Immature natural killer cell (primary cell): ENCODE measurements around the gene TCAP. TPM values are rescaled to one million over a fixed set of nuclear protein-coding genes. Genes with fewer than 3 reads are reported as not detected.
A peak's percentile ranks its signal among the peaks of the same experiment; 100 is the strongest.

Experiments used
- DNase-seq, 3 donors: peaks; one replicate each; pipeline ENCODE4 v3.0.0; 2022; ENCODE audit warnings: mixed read lengths in 1 of 3
- H3K27ac Mint-ChIP-seq, 6 donors: one replicate each; pipeline ENCODE4 v1.8.0; 2020; ENCODE audit warnings: mixed read lengths in 6 of 6, mild to moderate bottlenecking in 5 of 6, inconsistent platforms in 4 of 6, moderate library complexity in 3 of 6
- H3K27me3 Mint-ChIP-seq, 3 donors: one replicate each; pipeline ENCODE4 v1.8.0; 2020 to 2021; ENCODE audit warnings: low read depth in 3 of 3, mild to moderate bottlenecking in 3 of 3, mixed read lengths in 3 of 3, moderate library complexity in 3 of 3, inconsistent platforms in 1 of 3
- H3K36me3 Mint-ChIP-seq, 3 donors: one replicate each; pipeline ENCODE4 v1.8.0; 2020; ENCODE audit warnings: mixed read lengths in 3 of 3, inconsistent platforms in 2 of 3, mild to moderate bottlenecking in 2 of 3
- H3K4me1 Mint-ChIP-seq, 2 donors: one replicate each; pipeline ENCODE4 v1.8.0; 2020; ENCODE audit warnings: inconsistent platforms in 2 of 2, mild to moderate bottlenecking in 2 of 2, mixed read lengths in 2 of 2, moderate library complexity in 1 of 2
- H3K4me3 Mint-ChIP-seq, 5 donors: one replicate each; pipeline ENCODE4 v1.8.0; 2020; ENCODE audit warnings: mild to moderate bottlenecking in 5 of 5, mixed read lengths in 5 of 5, inconsistent platforms in 3 of 5, moderate library complexity in 3 of 5
- H3K9me3 Mint-ChIP-seq, 6 donors: one replicate each; pipeline ENCODE4 v1.8.0; 2020; ENCODE audit warnings: mild to moderate bottlenecking in 6 of 6, mixed read lengths in 6 of 6, inconsistent platforms in 4 of 6, moderate library complexity in 3 of 6
- polyA plus RNA-seq, 3 donors: library from polyadenylated mRNA; unstranded; fragments of 300-500 nt; fragmentation: Illumina TruSeq; gene quantifications; one replicate each; pipeline ENCODE4 v1.2.3, GENCODE V29; 2021

The TCAP gene
- polyA plus RNA-seq, 3 donors from 2014 or later, result not detected

DNA sequence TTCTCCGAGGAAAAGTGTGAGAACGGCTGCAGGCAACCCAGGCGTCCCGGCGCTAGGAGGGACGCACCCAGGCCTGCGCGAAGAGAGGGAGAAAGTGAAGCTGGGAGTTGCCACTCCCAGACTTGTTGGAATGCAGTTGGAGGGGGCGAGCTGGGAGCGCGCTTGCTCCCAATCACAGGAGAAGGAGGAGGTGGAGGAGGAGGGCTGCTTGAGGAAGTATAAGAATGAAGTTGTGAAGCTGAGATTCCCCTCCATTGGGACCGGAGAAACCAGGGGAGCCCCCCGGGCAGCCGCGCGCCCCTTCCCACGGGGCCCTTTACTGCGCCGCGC, 34.6 kb downstream of the TCAP start, which contains the start of gene ERBB2:
TSS of gene ERBB2 (plus strand) at position 247 of the 330 bp plus-strand sequence. CDS start 175 bp downstream, outside the sequence.
- H3K4me1 Mint-ChIP-seq, result peaks cover 32 to 38% of the 10 kb centered on the region in 2 donors
- H3K27ac Mint-ChIP-seq, result peak within 1 kb of the TSS in 3 of 6 donors; percentile 46 to 57 (median 49)
- H3K36me3 Mint-ChIP-seq, result peaks cover 3 to 7% (median 4%) of the 10 kb centered on the region in 3 donors
- peaks cover 4 to 13% (median 7%) of the 10 kb centered on the region in 3 donors for H3K27me3 Mint-ChIP-seq
- DNase-seq, result no peak
- H3K4me3 Mint-ChIP-seq, result peak within 1 kb of the TSS; percentile 71 to 86 (median 72)
- no peaks in the 10 kb centered on the region for H3K9me3 Mint-ChIP-seq

DNA sequence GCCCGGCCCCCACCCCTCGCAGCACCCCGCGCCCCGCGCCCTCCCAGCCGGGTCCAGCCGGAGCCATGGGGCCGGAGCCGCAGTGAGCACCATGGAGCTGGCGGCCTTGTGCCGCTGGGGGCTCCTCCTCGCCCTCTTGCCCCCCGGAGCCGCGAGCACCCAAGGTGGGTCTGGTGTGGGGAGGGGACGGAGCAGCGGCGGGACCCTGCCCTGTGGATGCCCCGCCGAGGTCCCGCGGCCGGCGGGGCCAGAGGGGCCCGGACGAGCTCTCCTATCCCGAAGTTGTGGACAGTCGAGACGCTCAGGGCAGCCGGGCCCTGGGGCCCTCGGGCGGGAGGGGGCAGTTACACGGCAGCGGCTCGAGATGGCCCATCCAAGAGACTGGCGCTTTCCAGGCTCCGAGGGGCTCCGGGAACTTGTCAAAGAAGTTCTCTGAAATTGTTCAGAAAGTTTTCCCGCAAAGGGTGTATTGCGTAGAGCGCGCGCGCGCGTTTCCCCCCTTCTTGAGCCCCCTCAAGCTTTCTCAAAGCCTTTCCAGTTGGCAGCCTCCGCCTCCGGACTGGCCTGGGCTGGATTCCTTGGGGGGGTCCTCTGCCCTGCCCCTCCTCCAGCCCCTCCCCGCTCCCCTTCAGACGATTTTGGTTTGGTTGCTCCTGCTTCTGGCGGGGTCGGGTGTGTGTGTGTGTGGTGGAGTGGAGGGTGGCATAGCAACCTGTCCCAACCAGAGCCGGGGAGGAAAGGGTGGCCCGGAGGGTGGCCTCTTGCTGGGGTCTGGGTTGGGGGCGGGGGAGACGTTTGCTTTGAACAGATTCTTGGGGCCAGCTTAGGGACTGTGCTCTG, 35.2 kb downstream of the TCAP start:
- Mint-ChIP-seq H3K4me3 (peak overlapping the region in 3 of 5 donors; percentile 38 to 60 (median 55)), H3K27ac (peak overlapping the region in 1 of 6 donors; percentile 36), H3K36me3 (peaks cover 3 to 4% (median 3%) of the 10 kb centered on the region in 3 donors), H3K27me3 (peaks cover 4 to 13% (median 7%) of the 10 kb centered on the region in 3 donors), H3K4me1 (peaks cover 32 to 38% of the 10 kb centered on the region in 2 donors), H3K9me3 (no peaks in the 10 kb centered on the region)
- DNase-seq, result no peak

DNA sequence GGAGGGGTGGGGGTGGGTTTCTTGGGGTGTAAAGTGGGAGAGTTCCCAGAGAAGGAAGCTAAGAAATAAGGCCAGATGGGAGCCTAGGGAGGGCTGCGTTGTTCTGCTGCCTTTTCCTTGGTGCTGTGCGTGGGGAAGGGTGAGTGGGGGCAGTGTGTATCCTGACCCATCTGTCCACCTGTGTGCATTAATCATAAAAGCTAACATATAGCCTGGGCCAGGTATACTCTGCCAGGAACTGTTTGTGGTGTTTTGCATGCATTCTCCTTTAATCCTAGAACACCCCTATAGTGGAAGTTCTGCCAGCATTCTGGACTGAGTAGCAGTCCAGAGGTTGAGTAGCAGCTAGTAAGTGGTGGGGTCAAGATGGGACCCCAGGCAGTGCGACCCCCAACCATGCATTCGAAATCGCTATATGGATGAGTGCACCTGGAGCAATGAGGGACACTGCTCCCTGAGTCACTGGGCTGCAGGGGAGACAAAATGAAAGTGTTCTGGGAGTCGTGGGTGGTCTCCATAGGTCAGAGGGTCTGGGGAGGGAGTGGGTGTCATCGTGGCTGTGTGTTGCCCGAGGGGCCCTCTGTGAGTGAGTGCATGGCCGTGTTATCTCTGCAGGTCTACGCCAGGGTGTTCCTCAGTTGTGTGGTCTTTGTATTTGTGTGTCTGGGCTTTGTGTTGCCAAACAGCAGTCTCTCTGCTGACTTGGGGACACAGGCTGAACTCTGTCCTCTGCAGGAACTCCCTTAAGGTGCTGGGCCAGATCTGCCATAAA, 36.0 kb downstream of the TCAP start:
- H3K4me1 Mint-ChIP-seq, result peaks cover 35 to 38% of the 10 kb centered on the region in 2 donors
- peaks cover 3 to 4% (median 3%) of the 10 kb centered on the region in 3 donors for H3K36me3 Mint-ChIP-seq
- peaks cover 2 to 13% (median 7%) of the 10 kb centered on the region in 3 donors for H3K27me3 Mint-ChIP-seq
- peak overlapping the region in 5 of 6 donors; percentile 11 to 58 (median 43) for H3K27ac Mint-ChIP-seq
- no peak for DNase-seq
- no peaks in the 10 kb centered on the region for H3K9me3 Mint-ChIP-seq
- peak overlapping the region in 4 of 5 donors; percentile 24 to 60 (median 46) for H3K4me3 Mint-ChIP-seq

DNA sequence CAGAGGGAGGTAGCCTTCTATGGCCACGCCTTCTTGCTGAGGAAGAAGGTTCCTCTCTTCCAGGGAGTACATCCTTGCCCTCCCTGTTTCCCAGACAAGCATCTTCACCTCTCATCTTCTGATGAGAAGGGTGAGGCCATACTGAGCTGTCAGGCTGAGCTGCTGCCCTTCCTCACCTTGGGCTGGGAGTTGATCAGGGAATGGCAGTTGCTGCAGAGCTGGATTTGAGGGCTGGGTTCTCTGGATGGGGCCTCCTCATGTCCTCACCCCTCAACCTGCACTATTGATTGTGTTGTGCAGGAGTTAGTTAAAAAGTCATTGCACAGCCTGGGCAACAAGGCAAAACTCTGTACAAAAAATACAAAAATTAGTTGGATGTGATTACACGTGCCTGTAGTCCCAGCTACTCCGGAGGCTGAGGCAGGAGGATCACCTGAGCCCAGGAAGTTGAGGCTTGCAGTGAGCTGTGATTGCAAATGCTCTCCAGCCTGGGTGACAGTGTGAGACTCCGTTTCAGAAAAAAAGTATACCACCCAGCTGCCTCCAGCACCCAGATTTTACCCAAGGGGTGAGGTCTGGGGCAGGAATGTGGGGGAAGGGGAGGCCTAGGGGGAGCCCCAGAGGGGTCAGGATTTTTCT, 36.8 kb downstream of the TCAP start:
- Mint-ChIP-seq H3K9me3 (no peaks in the 10 kb centered on the region), H3K4me1 (peaks cover 42 to 46% of the 10 kb centered on the region in 2 donors), H3K27ac (peak overlapping the region in 2 of 6 donors; percentile 43 to 58), H3K36me3 (peaks cover 3 to 4% (median 3%) of the 10 kb centered on the region in 3 donors), H3K27me3 (peaks cover 2 to 13% (median 7%) of the 10 kb centered on the region in 3 donors), H3K4me3 (peak overlapping the region in 1 of 5 donors; percentile 5)
- DNase-seq, result no peak

DNA sequence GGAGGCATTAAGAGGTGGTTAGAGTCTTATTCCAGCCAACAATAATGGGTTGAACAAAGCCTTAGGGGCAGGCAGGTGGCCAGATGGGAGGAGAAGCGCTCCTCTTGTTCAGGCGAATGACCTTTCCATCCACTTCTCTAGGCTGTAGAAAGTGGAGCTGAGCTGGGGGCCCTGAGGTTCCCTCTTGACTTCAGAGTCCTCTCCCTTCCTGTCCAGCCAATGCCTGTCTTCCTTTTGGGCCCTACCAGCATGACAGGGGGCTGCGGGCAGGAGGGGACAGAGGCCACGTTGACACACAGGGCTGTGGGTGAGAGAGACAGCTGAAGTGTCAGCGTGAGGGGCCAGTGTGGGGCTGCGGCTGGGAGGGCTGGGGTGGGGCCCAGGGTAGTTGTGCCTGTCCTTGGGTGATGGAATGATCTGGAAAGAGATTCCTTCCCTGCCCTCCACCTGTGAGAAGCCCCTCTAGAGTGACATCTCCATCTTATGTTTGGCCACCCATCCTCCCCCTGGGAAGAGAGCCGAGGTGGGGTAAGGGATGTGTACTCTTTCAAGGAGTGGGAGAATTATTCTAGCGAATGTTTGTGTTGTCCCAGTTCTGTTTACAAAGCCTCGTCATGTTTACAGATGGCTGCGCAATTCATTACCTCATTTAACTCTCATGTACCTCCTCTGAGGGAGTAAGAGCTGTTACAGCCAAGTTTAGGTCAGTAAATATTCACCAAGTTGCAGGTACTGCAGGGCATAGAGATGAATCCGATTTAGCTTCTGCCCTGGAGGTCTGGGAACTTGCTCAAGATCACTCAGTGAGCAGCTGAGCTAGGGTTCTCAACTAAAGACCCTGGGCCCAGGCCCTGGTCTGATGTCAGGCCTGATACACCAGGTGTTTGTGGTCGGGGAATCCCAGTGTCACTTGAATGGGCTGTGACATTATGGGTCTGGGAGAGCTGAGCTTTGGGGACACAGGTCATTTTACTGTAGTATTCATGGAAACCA, 38.0 kb downstream of the TCAP start:
- DNase-seq, result peak in 1 of 3 donors; percentile 15
- H3K27me3 Mint-ChIP-seq, result peaks cover 0 to 9% (median 7%) of the 10 kb centered on the region in 3 donors

DNA sequence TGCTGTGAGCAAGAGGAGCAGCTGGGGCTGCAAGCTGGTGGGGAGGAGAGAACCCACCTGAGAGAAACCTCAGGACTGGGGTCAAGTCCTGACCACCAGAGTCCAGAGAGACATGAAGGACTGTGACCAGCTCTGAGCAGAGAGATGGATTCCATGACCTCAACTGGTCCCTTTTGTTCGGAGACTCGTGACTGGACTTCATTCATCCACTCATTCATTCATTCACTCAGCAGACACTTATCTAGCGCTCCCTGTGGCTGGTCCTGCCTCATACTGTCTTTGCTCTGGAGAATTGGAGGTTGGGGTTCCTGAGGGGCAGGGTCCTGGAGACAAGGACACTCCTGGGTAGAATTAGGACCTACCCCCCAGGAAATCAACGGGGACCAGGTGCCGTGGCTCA, 38.8 kb downstream of the TCAP start:
- Mint-ChIP-seq H3K4me1 (peaks cover 61 to 66% of the 10 kb centered on the region in 2 donors), H3K9me3 (no peaks in the 10 kb centered on the region), H3K36me3 (no peaks in the 10 kb centered on the region), H3K27me3 (peaks cover under 1 to 9% (median 7%) of the 10 kb centered on the region in 3 donors), H3K4me3 (no peak overlapping the region), H3K27ac (peak overlapping the region in 5 of 6 donors; percentile 33 to 85 (median 75))
- no peak for DNase-seq

More for the DNA sequence above, 38.0 kb downstream of the TCAP start:
- Mint-ChIP-seq H3K9me3 (no peaks in the 10 kb centered on the region), H3K4me1 (peaks cover 55 to 58% of the 10 kb centered on the region in 2 donors), H3K4me3 (peak overlapping the region in 3 of 5 donors; percentile 2 to 36 (median 35)), H3K36me3 (no peaks in the 10 kb centered on the region), H3K27ac (peak overlapping the region; percentile 2 to 85 (median 70))

DNA sequence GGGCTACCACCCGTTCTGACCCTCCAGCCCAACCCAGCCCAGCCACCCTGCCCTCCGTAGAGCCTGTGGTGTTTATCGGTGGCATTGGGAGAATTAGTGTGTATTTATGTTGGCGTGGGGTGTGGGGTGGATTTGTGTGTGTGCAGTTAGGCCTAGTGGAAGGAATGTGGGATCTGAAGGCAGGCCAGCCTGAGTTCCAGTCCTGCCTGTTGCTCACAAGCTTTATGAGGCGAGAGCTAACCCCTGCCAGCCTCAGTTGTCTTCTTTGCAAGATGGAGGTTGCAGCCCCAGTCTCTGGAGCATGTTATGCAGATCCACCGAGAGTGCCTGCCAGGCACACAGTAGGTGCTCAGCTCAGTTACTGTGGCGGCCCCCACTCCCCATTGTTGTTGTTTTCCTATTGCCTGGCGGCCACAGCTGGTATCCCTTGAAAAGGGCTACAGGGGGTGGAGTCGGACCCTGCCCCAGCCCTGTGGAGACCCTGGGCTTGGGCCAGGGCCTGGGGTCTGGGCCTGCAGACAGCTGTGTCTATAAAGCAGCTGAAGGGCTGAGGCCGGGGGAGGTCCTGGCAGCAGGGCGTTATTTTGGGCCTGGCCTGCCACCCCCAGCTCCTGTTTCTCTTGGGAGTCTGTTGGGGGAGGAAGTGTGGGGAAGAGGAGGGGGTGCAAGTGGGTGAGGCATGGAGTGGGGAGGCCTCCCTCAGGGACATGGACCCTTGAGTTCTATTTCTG, 39.8 kb downstream of the TCAP start:
- DNase-seq, result no peak
- Mint-ChIP-seq H3K36me3 (no peaks in the 10 kb centered on the region), H3K27ac (peak overlapping the region in 3 of 6 donors; percentile 23 to 69 (median 30)), H3K27me3 (peaks cover 0 to 6% (median 3%) of the 10 kb centered on the region in 3 donors), H3K4me1 (peaks cover 66 to 70% of the 10 kb centered on the region in 2 donors), H3K4me3 (no peak overlapping the region), H3K9me3 (no peaks in the 10 kb centered on the region)

DNA sequence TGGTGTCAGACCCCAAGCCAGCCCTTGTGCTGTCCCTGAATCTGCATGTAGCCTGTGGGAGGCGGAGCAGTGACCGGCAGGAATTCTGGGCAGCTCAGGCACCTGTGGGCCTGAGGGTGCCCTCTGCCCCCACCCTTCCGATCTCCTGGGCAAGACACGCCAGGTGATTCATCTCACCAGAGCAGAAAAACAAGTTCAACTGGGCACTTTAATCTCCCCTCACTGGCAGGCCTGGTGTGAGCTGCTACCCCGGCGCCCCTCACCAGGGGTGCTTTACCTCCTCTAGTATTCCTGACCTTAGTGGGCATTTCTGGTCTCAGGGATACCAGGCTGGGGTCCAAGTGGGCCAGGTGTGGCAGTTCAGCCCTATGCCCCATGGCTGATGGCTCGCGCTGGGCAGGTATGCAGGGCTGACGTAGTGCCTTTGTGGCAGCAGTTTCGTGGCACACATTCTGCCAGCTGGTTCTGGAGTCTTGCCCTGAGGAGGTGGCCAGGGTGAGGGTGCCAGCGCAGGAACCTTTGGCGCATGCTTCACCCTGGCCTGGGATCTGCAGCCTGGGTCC, 40.7 kb downstream of the TCAP start:
- H3K27ac Mint-ChIP-seq, result peak overlapping the region in 3 of 6 donors; percentile 34 to 93 (median 61)
- H3K4me1 Mint-ChIP-seq, result peaks cover 74 to 76% of the 10 kb centered on the region in 2 donors
- no peaks in the 10 kb centered on the region for H3K9me3 Mint-ChIP-seq
- H3K4me3 Mint-ChIP-seq, result no peak overlapping the region
- no peak for DNase-seq
- H3K27me3 Mint-ChIP-seq, result peaks cover 0 to 4% (median 3%) of the 10 kb centered on the region in 3 donors
- H3K36me3 Mint-ChIP-seq, result no peaks in the 10 kb centered on the region

DNA sequence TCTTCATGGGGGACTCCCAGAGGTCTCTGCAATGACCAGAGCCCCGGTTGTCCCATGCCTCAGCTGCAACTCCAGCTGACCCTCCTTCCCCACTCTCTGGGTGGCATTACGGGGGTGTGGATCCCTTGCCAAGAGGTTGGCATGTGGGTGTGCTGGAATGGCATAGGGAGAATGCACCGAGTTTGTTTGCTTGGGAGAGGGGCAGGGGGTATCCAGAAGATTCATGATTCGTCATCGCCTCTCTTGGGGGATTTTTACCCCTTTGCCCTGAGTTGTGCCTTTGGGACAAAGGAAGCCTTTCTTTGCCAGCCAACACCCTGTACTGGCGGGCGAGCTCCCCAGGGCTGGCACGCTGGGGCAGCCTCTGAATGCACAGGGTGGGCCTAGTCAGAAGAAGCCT, 41.2 kb downstream of the TCAP start:
- Mint-ChIP-seq H3K36me3 (no peaks in the 10 kb centered on the region), H3K27me3 (peaks cover 0 to 3% (median 2%) of the 10 kb centered on the region in 3 donors), H3K27ac (peak overlapping the region in 5 of 6 donors; percentile 61 to 99 (median 95)), H3K9me3 (no peaks in the 10 kb centered on the region), H3K4me3 (peak overlapping the region in 4 of 5 donors; percentile 38 to 82 (median 68)), H3K4me1 (peaks cover 72 to 76% of the 10 kb centered on the region in 2 donors)
- DNase-seq, result no peak

DNA sequence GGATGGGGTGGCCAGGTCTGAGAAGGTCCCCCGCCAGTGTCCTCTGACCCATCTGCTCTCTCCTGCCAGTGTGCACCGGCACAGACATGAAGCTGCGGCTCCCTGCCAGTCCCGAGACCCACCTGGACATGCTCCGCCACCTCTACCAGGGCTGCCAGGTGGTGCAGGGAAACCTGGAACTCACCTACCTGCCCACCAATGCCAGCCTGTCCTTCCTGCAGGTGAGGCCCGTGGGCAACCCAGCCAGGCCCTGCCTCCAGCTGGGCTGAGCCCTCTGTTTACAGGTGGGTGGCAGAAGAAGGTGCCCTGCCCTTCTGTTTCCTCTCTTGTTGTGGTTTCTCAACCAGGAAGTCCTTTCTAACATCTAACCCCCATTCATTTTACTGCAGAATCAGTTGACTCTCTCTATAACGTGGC, 41.8 kb downstream of the TCAP start:
- Mint-ChIP-seq H3K27ac (peak overlapping the region; percentile 86 to 99 (median 95)), H3K9me3 (no peaks in the 10 kb centered on the region), H3K4me1 (peaks cover 75 to 77% of the 10 kb centered on the region in 2 donors), H3K4me3 (peak overlapping the region; percentile 57 to 94 (median 82)), H3K36me3 (no peaks in the 10 kb centered on the region), H3K27me3 (peaks cover 0 to 3% (median 0%) of the 10 kb centered on the region in 3 donors)
- DNase-seq, result peak in 2 of 3 donors; percentile 18 to 22

DNA sequence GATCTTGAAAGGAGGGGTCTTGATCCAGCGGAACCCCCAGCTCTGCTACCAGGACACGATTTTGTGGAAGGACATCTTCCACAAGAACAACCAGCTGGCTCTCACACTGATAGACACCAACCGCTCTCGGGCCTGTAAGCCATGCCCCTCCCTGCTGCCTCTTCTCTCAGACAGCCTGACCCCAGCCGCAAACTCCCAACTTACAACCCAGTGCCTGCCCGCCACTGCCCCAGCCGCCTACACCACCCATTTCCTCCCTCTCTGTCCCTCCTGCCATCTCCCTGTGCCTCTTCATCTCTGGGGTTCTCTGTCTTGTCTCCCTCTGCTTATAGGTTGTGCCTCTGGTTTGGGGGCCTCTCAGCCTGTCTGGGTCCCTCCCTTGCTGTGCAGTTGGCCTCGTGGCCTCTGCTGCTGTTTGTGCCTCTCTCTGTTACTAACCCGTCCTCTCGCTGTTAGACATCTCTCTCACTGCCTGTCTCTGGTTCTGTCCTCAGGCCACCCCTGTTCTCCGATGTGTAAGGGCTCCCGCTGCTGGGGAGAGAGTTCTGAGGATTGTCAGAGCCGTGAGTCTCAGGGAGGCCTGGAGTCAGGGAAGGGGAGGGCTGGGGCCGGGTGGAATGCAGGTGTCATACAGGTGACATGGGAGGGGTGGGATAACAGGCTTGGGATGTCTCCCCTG, 44.3 kb downstream of the TCAP start:
- H3K4me3 Mint-ChIP-seq, result peak overlapping the region; percentile 85 to 97 (median 93)
- peaks cover 0 to 8% (median 7%) of the 10 kb centered on the region in 3 donors for H3K36me3 Mint-ChIP-seq
- DNase-seq, result peak; percentile 75 to 79 (median 79)
- H3K27me3 Mint-ChIP-seq, result peaks cover 0 to 4% (median 0%) of the 10 kb centered on the region in 3 donors
- H3K4me1 Mint-ChIP-seq, result peaks cover 66 to 67% of the 10 kb centered on the region in 2 donors
- H3K27ac Mint-ChIP-seq, result peak overlapping the region; percentile 93 to 99 (median 96)
- H3K9me3 Mint-ChIP-seq, result no peaks in the 10 kb centered on the region
